Gastrocnemius medialis (tissue), 4 donors: ENCODE results near the gene TMEM18. TPM values are rescaled to one million over a fixed set of nuclear protein-coding genes. Genes with fewer than 3 reads are reported as not detected.

Experiments used
- ATAC-seq, 2 donors: fragments of 150-250 bp; one replicate each; pipeline ENCODE4 v1.9.1; 2016
- DNase-seq, 2 donors: peaks; one replicate each; pipeline ENCODE4 v3.0.0-alpha.2; 2019
- H3K27ac ChIP-seq, 4 donors: fragments of 200-600 bp; sonication (generic); 1 replicate in 1 of 4; 2 replicates in 3 of 4; pipeline ENCODE4 v1.5.1; 2016 to 2018; ENCODE audit warnings: mild to moderate bottlenecking in 2 of 4, moderate library complexity in 1 of 4
- H3K27me3 ChIP-seq, 3 donors: fragments of 200-600 bp; sonication (generic) in 2 of 3; 1 replicate in 1 of 3; 2 replicates in 2 of 3; pipeline versions ENCODE4 v1.5.1 to v1.6.0; 2016 to 2019; ENCODE audit warnings: mild to moderate bottlenecking in 1 of 3, moderate library complexity in 1 of 3
- H3K36me3 ChIP-seq, 2 donors: fragments of 200-600 bp; sonication (generic) in 1 of 2; one replicate each; pipeline ENCODE4 v1.5.1; 2017 to 2018
- H3K4me1 ChIP-seq, 2 donors: fragments of 200-600 bp; sonication (generic) in 1 of 2; one replicate each; pipeline ENCODE4 v1.5.1; 2016 to 2017; ENCODE audit warnings: mild to moderate bottlenecking in 2 of 2
- H3K4me3 ChIP-seq, 4 donors: fragments of 200-600 bp; sonication (generic) in 3 of 4; 1 replicate in 1 of 4; 2 replicates in 3 of 4; pipeline ENCODE4 v1.5.1; 2016 to 2019; ENCODE audit warnings: mild to moderate bottlenecking in 2 of 4
- H3K9me3 ChIP-seq, 3 donors: fragments of 200-600 bp; sonication (generic) in 2 of 3; 1 replicate in 1 of 3; 2 replicates in 2 of 3; pipeline ENCODE4 v1.5.1; 2016 to 2019
- CTCF ChIP-seq, 5 experiments: fragments of 450-650 bp in 3 of 5; fragments of 200-600 bp in 2 of 5; sonication (generic) in 2 of 5; IDR thresholded peaks in 4 of 5; conservative IDR thresholded peaks in 1 of 5; 1 replicate in 4 of 5; 2 replicates in 1 of 5; pipeline ENCODE4 v1.5.1; 2016 to 2019; ENCODE audit warnings: antibody characterized with exemption in 5 of 5, mild to moderate bottlenecking in 3 of 5, moderate library complexity in 3 of 5
- POLR2A ChIP-seq, 2 donors: fragments of 450-650 bp; IDR thresholded peaks; one replicate each; pipeline ENCODE4 v1.6.1; 2017; ENCODE audit warnings: antibody characterized with exemption in 2 of 2, mild to moderate bottlenecking in 2 of 2, moderate library complexity in 2 of 2
- in situ Hi-C, 4 donors: fragments of 200-750 bp; cut with MboI; loops; one replicate each; pipeline versions ENCODE4 v1.15.0 to v1.8.0; 2017; ENCODE audit warnings: low sequenced_read_pairs in 4 of 4
- intact Hi-C: fragments of 100-400 bp; cut with DNase I; formaldehyde crosslinking; loops from one replicate; pipeline ENCODE4 v1.15.1; 2023; ENCODE audit warnings: low total_unique reads
- total RNA-seq, 4 donors: library from RNA; depleted of rRNA; stranded (reverse); fragments of >200 nt; gene quantifications; one replicate each; pipeline versions ENCODE4 v1.1.0 to v1.2.3, GENCODE V29; 2016

Gene TMEM18
- total RNA-seq, 4 donors from 2014 or later = 9.0 to 26.1 (median 12.3) TPM

- in situ Hi-C loops = no loop called here
These were observed 20.5 kb downstream of the TMEM18 start for GRCh38 chr2:656676-657075.

GRCh38 chr2:655626-656025 lies 21.6 kb downstream of the TMEM18 start:
- no peaks in the 10 kb centered on the region for H3K9me3 ChIP-seq
- no peaks in the 10 kb centered on the region for H3K36me3 ChIP-seq
- H3K4me3 ChIP-seq = no peak overlapping the region
- TF ChIP-seq POLR2A (IDR thresholded peaks at IDR 0.05) (no peak), CTCF (IDR thresholded peaks at IDR 0.05 in 4 of 5, conservative IDR thresholded peaks at IDR 0.05 in 1 of 5) (no peak)
- in situ Hi-C loops = no loop called here
- H3K27ac ChIP-seq = no peak overlapping the region
- no peak for ATAC-seq
- peaks cover 0 to 13% (median 5%) of the 10 kb centered on the region in 3 donors for H3K27me3 ChIP-seq
- no peaks in the 10 kb centered on the region for H3K4me1 ChIP-seq
- no peak for DNase-seq
- intact Hi-C loops = no loop called here

More at GRCh38 chr2:656676-657075, 20.5 kb downstream of the TMEM18 start:
- Histone ChIP-seq H3K27me3 (peaks cover 0 to 13% (median 5%) of the 10 kb centered on the region in 3 donors), H3K27ac (no peak overlapping the region), H3K4me3 (no peak overlapping the region), H3K9me3 (no peaks in the 10 kb centered on the region), H3K36me3 (no peaks in the 10 kb centered on the region), H3K4me1 (no peaks in the 10 kb centered on the region)
- intact Hi-C loops = no loop called here
- ATAC-seq (no peak), DNase-seq (no peak)
- TF ChIP-seq CTCF (IDR thresholded peaks at IDR 0.05 in 4 of 5, conservative IDR thresholded peaks at IDR 0.05 in 1 of 5) = no peak
- TF ChIP-seq POLR2A (IDR thresholded peaks at IDR 0.05) = no peak

GRCh38 chr2:654896-655295 lies 22.3 kb downstream of the TMEM18 start:
- DNase-seq (no peak), ATAC-seq (no peak)
- Histone ChIP-seq H3K4me3 (no peak overlapping the region), H3K27me3 (peaks cover 0 to 11% (median 5%) of the 10 kb centered on the region in 3 donors), H3K36me3 (no peaks in the 10 kb centered on the region), H3K27ac (no peak overlapping the region), H3K9me3 (no peaks in the 10 kb centered on the region), H3K4me1 (no peaks in the 10 kb centered on the region)
- intact Hi-C loops = no loop called here
- in situ Hi-C loops = no loop called here
- TF ChIP-seq CTCF (IDR thresholded peaks at IDR 0.05 in 4 of 5, conservative IDR thresholded peaks at IDR 0.05 in 1 of 5) (no peak), POLR2A (IDR thresholded peaks at IDR 0.05) (no peak)

- intact Hi-C loops (no loop called here), in situ Hi-C loops (no loop called here)
- H3K27me3 ChIP-seq = peaks cover 0 to 5% (median 0%) of the 10 kb centered on the region in 3 donors
- H3K36me3 ChIP-seq = no peaks in the 10 kb centered on the region
- ATAC-seq (no peak), DNase-seq (no peak)
- no peak overlapping the region for H3K27ac ChIP-seq
- H3K9me3 ChIP-seq = no peaks in the 10 kb centered on the region
- H3K4me3 ChIP-seq = no peak overlapping the region
- no peaks in the 10 kb centered on the region for H3K4me1 ChIP-seq
- TF ChIP-seq POLR2A (IDR thresholded peaks at IDR 0.05) (no peak), CTCF (IDR thresholded peaks at IDR 0.05 in 4 of 5, conservative IDR thresholded peaks at IDR 0.05 in 1 of 5) (no peak)
These were observed 23.4 kb downstream of the TMEM18 start for GRCh38 chr2:653645-654425.
